GM18951 (cell line): ENCODE results near the gene NRP2.

Experiments used
- POLR2A ChIP-seq: IDR thresholded peaks from 4 replicates; pipeline ENCODE4 v1.6.1; 2011; ENCODE audit warnings: mild to moderate bottlenecking; ENCODE audit not compliant: insufficient read length, insufficient read depth; ENCODE audit errors: extremely low read depth
- in situ Hi-C: fragments of 300-500 bp; cut with MboI; formaldehyde crosslinking; loops from one replicate; pipeline ENCODE4 v1.12.0; 2022; ENCODE audit warnings: low sequenced_read_pairs, mixed read lengths, inconsistent platforms; ENCODE audit not compliant: unreplicated experiment

NRP2 gene

GRCh38 chr2:205654878-205655605, 27.3 kb upstream of the NRP2 start:
- in situ Hi-C loops = no loop called here
- no peak for TF ChIP-seq POLR2A

- in situ Hi-C loops = no loop called here
- no peak for TF ChIP-seq POLR2A
Measured at GRCh38 chr2:205655779-205656456, 26.4 kb upstream of the NRP2 start.

- TF ChIP-seq POLR2A = no peak
- in situ Hi-C loops = no loop called here
Measured at GRCh38 chr2:205656461-205656860, 25.8 kb upstream of the NRP2 start.

- in situ Hi-C loops = no loop called here
- TF ChIP-seq POLR2A = no peak
Measured at GRCh38 chr2:205656941-205657340, 25.4 kb upstream of the NRP2 start.

GRCh38 chr2:205657579-205657978, 24.7 kb upstream of the NRP2 start:
- in situ Hi-C loops = no loop called here
- no peak for TF ChIP-seq POLR2A

- TF ChIP-seq POLR2A = no peak
- in situ Hi-C loops = no loop called here
Measured at GRCh38 chr2:205658068-205658467, 24.2 kb upstream of the NRP2 start.

GRCh38 chr2:205658572-205658971, 23.7 kb upstream of the NRP2 start:
- TF ChIP-seq POLR2A = no peak
- in situ Hi-C loops = no loop called here

GRCh38 chr2:205659922-205660321, 22.4 kb upstream of the NRP2 start:
- in situ Hi-C loops = no loop called here
- TF ChIP-seq POLR2A = no peak

- in situ Hi-C loops = no loop called here
- no peak for TF ChIP-seq POLR2A
Measured at GRCh38 chr2:205660521-205661124, 21.7 kb upstream of the NRP2 start.

- in situ Hi-C loops = no loop called here
- no peak for TF ChIP-seq POLR2A
Measured at GRCh38 chr2:205661281-205661680, 21.0 kb upstream of the NRP2 start.

GRCh38 chr2:205662206-205662965, 19.9 kb upstream of the NRP2 start:
- in situ Hi-C loops = no loop called here
- TF ChIP-seq POLR2A = no peak

- in situ Hi-C loops = no loop called here
- TF ChIP-seq POLR2A = no peak
Measured at GRCh38 chr2:205665791-205666190, 16.5 kb upstream of the NRP2 start.

GRCh38 chr2:205670292-205670691, 12.0 kb upstream of the NRP2 start:
- TF ChIP-seq POLR2A = no peak
- in situ Hi-C loops = no loop called here
